Measurements from ENCODE around the gene FANK1.
"Not testable (repeated sequence)": the region's sequence is repeated elsewhere in the genome, so short reads cannot be mapped to it uniquely, and the experiment has no call there.

Gene FANK1

DNA sequence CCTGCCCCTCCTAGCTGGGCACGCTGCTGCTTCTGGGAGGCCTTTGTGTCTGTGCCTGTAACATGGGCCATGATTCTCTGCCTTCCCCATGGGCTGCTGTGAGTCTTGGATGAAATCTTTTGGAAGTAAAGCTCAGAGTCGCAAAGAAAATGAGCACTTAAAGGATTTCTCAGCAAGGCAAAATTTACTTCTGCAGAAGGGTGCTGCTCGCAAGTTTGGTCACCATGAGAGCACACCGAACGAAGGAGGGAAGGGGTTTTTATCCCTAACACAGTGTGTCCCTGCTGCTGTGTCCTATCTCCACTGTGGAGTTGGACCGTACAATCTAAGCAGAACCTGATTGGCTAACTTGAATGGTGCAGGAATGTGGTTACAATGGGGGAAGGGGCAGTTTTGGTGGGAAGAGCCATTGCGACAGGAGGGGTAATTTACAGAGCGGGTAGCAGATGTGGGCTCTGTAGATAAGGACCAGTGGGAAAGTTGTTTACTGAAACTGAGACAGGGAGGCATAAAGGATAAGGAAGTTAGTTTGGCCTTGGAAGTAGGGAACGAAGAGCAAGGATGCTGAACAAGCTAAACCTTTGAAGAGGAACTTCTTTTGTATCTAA, 57.5 kb downstream of the FANK1 start:
- no peak for TF ChIP-seq CTCF (IDR thresholded peaks at IDR 0.05; ENCODE audit: borderline replicate concordance, control extremely low read depth, extremely low read depth, insufficient read depth, missing control alignments)

DNA sequence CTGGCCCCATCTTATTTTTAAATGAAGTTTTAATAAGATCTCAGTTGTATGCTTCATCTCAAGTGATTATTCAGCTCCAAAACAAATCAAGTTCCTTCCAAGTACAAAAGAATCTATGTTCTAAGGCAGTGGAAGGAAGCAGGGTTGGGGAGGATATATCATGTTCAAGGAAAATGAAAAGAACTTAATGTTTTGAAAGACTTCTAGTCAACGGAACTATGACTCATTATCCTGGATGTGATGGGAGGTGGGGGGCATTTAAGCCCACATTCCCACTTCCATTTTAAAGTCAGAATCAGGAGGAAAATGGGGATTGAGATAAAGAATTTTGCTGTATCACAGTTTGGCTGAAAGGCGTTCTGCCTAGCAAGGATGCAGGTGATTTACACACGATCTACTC, 59.4 kb downstream of the FANK1 start:
- DNase-seq (ENCODE audit: low spot score), result no peak
- in situ Hi-C loops (cut with MboI; ENCODE audit: low sequenced_read_pairs, unreplicated experiment), result no loop called here
- TF ChIP-seq CTCF (IDR thresholded peaks at IDR 0.05; ENCODE audit: borderline replicate concordance, control extremely low read depth, extremely low read depth, insufficient read depth, missing control alignments), result no peak

More for the DNA sequence above, 57.5 kb downstream of the FANK1 start:
- no peak for DNase-seq (ENCODE audit: low spot score)
- in situ Hi-C loops (cut with MboI; ENCODE audit: low sequenced_read_pairs, unreplicated experiment), result no loop called here

GRCh38 chr10:125961743-125962142, 65.4 kb downstream of the FANK1 start:
- in situ Hi-C loops (cut with MboI; ENCODE audit: low sequenced_read_pairs, unreplicated experiment), result no loop called here
- DNase-seq (ENCODE audit: low spot score), result no peak
- no peak for TF ChIP-seq CTCF (IDR thresholded peaks at IDR 0.05; ENCODE audit: borderline replicate concordance, control extremely low read depth, extremely low read depth, insufficient read depth, missing control alignments)

GRCh38 chr10:125962200-125962599, 65.8 kb downstream of the FANK1 start:
- DNase-seq (ENCODE audit: low spot score), result no peak
- in situ Hi-C loops (cut with MboI; ENCODE audit: low sequenced_read_pairs, unreplicated experiment), result no loop called here
- TF ChIP-seq CTCF (IDR thresholded peaks at IDR 0.05; ENCODE audit: borderline replicate concordance, control extremely low read depth, extremely low read depth, insufficient read depth, missing control alignments), result no peak

DNA sequence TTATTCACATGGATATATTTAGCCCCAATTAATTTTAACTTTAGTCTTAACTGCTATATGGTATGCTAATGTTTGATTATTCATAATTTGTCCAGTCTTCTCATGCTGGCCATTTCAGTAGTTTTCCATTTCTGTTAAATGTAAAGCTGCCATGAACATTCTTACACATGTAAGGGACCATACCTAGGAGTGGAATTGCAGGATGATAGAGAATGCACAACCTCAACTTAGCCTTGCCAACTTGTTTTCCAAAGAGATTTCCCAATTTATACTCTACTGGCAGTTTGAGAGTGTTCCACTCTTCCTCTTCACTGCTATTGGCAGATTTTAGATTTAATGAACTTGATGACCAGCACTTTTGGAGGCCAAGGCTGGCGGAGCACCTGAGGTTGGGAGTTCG, 68.2 kb downstream of the FANK1 start:
- DNase-seq (ENCODE audit: low spot score), result no peak
- in situ Hi-C loops (cut with MboI; ENCODE audit: low sequenced_read_pairs, unreplicated experiment), result no loop called here
- TF ChIP-seq CTCF (IDR thresholded peaks at IDR 0.05; ENCODE audit: borderline replicate concordance, control extremely low read depth, extremely low read depth, insufficient read depth, missing control alignments), result no peak

DNA sequence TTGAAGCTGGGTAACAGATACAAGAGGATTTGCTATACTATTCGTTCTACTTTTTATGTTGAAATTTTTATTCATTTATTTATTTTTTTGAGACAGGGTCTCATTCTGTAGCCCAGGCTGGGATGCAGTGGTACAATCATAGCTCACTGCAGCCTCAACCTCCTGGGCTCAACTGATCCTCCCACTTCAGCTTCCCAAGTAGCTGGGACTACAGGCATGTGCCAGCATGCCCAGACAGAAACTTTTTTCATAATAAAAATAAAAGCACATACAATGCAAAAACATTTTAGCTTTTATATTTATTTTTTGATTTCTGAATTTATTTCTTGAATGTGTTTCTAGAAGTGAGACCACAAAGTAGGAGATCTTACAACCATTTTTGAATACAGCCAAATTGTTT, 71.2 kb downstream of the FANK1 start:
- DNase-seq (ENCODE audit: low spot score), result no peak
- in situ Hi-C loops (cut with MboI; ENCODE audit: low sequenced_read_pairs, unreplicated experiment), result no loop called here
- TF ChIP-seq CTCF (IDR thresholded peaks at IDR 0.05; ENCODE audit: borderline replicate concordance, control extremely low read depth, extremely low read depth, insufficient read depth, missing control alignments), result no peak

- DNase-seq (ENCODE audit: low spot score); in situ Hi-C loops (cut with MboI; ENCODE audit: low sequenced_read_pairs, unreplicated experiment): not testable (repeated sequence)
Observed at GRCh38 chr10:125970077-125970630, 73.8 kb downstream of the FANK1 start.

Data from GM13976 (cell line).